Bronchial epithelial cell (primary cell): ENCODE measurements around the gene PLA2G15. TPM values are rescaled to one million over a fixed set of nuclear protein-coding genes. Genes with fewer than 3 reads are reported as not detected.

Experiments
- DNase-seq: peaks from one replicate; pipeline ENCODE4 v3.0.0-alpha.2; 2010; ENCODE audit warnings: low read depth
- FAIRE-seq: peaks from 2 replicates; lab custom pipeline; 2011; peaks lifted over from hg19 to GRCh38; lab: Jason Lieb, UNC
- H3K27me3 ChIP-seq: 2 replicates; pipeline ENCODE4 v1.5.1; 2011; ENCODE audit warnings: low read length; ENCODE audit not compliant: control insufficient read depth, insufficient read depth
- H3K36me3 ChIP-seq: 2 replicates; pipeline ENCODE4 v1.5.1; 2011; ENCODE audit warnings: low read length; ENCODE audit not compliant: control insufficient read depth, insufficient read depth
- H3K4me3 ChIP-seq: 2 replicates; pipeline ENCODE4 v1.5.1; 2011; ENCODE audit warnings: mild to moderate bottlenecking, low read depth, low read length, control low read depth
- total RNA-seq: library from RNA; depleted of rRNA; stranded (reverse); fragments of >200 nt; gene quantifications from 2 replicates; pipeline ENCODE4 v1.2.1, GENCODE V29; 2014
- TF ChIP-seq, protein P1 (sequence below): IDR thresholded peaks from 2 replicates; pipeline ENCODE4 v1.5.1; 2011; ENCODE audit warnings: mild to moderate bottlenecking, moderate library complexity, low read length, control low read depth, inconsistent platforms; ENCODE audit not compliant: insufficient read depth, severe bottlenecking

Gene PLA2G15
- total RNA-seq, 1 donor from 2014 or later = 8.2 TPM

DNA sequence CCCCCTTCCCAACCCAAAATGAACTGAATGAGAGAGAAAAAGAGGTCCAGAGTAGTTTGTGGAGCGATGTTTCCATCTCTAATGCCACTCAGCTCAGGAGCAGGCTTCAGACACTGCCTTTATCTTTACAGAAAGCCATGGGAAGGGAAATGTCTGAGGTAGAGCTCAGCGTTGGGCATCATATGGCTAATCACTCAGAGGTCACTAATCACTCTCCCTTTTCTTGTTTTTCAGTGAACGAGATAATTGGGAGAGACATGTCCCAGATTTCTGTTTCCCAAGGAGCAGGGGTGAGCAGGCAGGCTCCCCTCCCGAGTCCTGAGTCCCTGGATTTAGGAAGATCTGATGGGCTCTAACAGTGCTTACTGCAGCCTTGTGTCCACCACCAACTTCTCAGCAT is 19.1 kb upstream of the PLA2G15 start:
- FAIRE-seq (no peak), DNase-seq (no peak)
- Histone ChIP-seq H3K36me3 (peaks cover 21% of the 10 kb centered on the region), H3K4me3 (no peak overlapping the region), H3K27me3 (no peaks in the 10 kb centered on the region)
- TF ChIP-seq, protein P1, sequence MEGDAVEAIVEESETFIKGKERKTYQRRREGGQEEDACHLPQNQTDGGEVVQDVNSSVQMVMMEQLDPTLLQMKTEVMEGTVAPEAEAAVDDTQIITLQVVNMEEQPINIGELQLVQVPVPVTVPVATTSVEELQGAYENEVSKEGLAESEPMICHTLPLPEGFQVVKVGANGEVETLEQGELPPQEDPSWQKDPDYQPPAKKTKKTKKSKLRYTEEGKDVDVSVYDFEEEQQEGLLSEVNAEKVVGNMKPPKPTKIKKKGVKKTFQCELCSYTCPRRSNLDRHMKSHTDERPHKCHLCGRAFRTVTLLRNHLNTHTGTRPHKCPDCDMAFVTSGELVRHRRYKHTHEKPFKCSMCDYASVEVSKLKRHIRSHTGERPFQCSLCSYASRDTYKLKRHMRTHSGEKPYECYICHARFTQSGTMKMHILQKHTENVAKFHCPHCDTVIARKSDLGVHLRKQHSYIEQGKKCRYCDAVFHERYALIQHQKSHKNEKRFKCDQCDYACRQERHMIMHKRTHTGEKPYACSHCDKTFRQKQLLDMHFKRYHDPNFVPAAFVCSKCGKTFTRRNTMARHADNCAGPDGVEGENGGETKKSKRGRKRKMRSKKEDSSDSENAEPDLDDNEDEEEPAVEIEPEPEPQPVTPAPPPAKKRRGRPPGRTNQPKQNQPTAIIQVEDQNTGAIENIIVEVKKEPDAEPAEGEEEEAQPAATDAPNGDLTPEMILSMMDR = no peak

DNA sequence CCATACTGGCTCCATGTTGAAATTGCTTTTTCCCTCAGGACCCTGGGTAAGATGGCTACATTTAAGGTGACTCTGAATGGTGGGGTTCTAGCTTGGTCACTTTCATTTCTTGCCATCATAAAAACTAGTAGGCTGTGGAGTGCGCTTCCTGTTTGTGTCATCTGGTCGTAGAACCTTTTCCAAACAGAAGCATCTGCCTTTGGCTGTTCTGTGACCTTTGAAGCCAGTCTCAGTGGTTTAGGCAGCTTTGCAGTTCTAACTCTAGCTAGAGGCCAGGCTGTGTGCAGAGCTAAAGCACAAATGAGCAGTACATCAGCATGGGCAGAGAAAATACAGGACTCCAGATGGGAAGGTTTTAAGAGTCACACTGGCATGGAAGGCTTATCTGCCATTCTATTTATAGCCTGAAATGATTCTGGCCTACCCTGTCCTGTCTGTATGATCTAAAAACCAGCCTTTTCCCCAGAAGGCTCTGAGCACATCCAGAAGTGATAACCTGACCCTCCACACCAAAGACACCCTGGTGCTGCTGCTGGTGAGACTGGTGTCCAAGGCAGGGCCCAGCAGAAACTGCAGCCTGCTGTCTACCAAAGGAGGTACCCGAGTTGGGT is 17.9 kb upstream of the PLA2G15 start:
- DNase-seq = no peak
- H3K27me3 ChIP-seq = no peaks in the 10 kb centered on the region
- TF ChIP-seq, protein P1 = no peak
- no peak for FAIRE-seq
- peaks cover 31% of the 10 kb centered on the region for H3K36me3 ChIP-seq
- no peak overlapping the region for H3K4me3 ChIP-seq

DNA sequence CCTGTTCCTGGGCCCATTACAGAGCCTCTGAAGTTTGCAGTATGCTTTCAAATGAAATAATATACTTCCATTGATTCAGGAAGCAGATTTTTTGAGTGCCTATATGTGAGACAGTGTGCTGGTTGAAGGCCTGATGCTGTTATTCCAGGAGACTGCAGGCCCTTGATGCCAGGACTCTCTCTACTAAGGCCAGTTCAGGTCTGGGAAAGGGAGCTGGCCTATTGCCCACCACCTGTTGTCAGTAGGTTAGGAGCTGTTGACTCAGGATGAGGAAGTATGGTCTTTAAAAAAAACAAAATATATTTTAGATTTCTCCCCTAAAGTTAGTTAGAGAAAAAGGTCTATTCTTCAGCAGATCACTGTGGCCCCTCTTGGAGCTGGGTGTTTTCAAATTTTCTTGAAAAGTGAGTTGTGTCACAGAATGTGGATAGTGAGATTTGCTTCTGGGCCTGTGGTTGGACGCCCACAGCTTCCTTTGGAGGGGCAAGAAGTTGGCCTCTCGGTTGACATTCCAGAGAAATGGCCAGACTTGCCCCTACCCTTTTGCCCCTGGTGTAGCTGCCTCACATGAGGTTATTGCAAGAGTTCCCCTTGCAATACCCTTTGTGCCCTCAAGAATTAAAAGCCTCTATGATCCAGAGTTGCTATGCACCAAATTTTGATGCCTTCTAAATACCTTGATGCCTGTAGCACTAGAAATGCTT is 17.2 kb upstream of the PLA2G15 start:
- FAIRE-seq (no peak), DNase-seq (no peak)
- TF ChIP-seq, protein P1 = no peak
- peaks cover 35% of the 10 kb centered on the region for H3K36me3 ChIP-seq
- no peaks in the 10 kb centered on the region for H3K27me3 ChIP-seq
- no peak overlapping the region for H3K4me3 ChIP-seq

DNA sequence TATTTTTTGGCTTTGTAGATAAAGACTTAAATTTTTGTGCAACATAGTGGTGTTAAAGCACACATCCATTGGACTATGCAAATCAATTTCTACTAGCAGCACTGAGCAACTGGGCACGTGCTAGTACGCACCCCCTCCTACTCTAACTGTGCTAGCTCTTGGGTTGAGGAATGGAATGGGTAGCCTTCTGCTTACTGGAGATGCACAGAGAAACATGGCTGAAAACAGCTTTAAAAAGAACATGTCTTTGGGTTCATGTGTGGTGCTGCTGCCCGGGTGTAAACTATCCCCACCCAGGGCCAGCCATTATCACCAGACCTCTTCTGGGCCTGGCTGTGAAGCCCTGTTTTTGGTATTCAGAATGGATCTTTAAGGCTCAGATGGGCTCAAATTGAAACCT is 16.5 kb upstream of the PLA2G15 start:
- TF ChIP-seq, protein P1 = no peak
- Histone ChIP-seq H3K27me3 (no peaks in the 10 kb centered on the region), H3K4me3 (no peak overlapping the region), H3K36me3 (peaks cover 35% of the 10 kb centered on the region)
- no peak for DNase-seq
- no peak for FAIRE-seq

DNA sequence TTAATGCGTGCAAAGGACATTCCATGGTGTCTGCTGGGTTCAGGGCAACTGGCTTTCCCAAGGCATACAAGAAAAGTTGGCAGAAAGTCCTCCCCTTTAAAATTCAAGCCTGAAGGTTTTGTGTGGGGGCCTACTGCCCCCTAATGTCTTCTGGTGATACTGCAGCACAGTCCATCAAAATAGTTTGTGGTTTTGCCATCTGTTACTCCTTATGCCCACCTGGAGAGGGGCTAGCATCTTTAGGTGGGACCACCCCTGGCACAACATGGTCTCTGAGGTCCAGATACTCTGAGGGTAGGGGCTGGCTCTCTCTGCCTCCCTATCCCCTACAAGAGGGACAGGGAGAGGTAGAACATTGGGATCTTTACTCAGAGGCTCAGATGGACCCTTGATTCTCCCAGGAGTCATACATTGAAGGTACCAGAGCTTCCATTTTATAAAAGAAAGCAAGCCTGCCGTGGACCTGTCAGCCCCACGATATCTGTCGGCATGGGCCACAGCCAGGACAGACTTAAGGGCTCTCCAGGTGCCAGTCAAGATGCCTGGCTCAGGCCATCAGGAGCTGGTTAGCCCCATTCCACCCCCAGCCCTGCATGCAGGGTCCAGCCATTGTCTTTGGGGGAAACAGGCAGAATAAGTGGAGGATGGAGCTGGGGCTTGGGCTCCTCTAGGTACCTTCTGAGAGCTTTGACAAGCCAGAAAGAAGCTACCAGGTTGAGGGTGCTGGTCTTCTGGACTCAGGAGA is 15.6 kb upstream of the PLA2G15 start:
- Histone ChIP-seq H3K36me3 (peaks cover 35% of the 10 kb centered on the region), H3K4me3 (no peak overlapping the region), H3K27me3 (no peaks in the 10 kb centered on the region)
- TF ChIP-seq, protein P1 = peak; percentile 84
- FAIRE-seq (peak; percentile 23), DNase-seq (peak; percentile 38)
